ENCODE measurements around the gene MED29. TPM values are rescaled to one million over a fixed set of nuclear protein-coding genes. Genes with fewer than 3 reads are reported as not detected.

Gene MED29
- total and polyA plus RNA-seq, 10 of the 15 experiments (the other 5 are each of a cell fraction or from before 2014, with no cell fraction given): 3.2 to 36.6 (median 22.8) TPM

DNA sequence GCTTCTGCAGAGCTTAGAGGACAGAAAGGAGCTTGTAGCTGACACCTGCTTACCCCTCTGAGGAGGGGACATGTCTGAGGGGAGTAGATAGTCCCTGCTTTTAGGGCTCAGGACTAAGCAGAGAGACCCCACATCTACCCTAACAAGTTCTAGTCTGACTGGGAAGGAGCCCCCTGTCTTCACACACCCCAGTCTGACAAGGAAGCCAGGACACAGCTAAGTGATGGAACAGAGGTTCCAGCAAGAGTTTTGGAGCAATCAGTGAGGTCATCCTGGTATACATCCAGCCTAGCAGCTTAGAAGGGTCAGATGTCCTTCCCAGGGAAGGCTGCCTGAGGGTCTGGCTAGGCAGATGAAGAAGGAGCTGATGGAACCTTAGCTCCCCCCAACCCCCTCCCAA lies 15.2 kb upstream of the MED29 start:
- CTCF ChIA-PET: no interaction called here
- intact Hi-C loops (cut with micrococcal nuclease; ENCODE audit: unreplicated experiment) (no loop called here), in situ Hi-C loops (cut with MboI) (no loop called here)
- no peak overlapping the region for H3K4me2 ChIP-seq (ENCODE audit: control insufficient read depth, insufficient read depth)
- H3K79me2 ChIP-seq (ENCODE audit: control insufficient read depth, insufficient read depth, low read length): no peaks in the 10 kb centered on the region
- no peak overlapping the region for H2AFZ ChIP-seq (ENCODE audit: control insufficient read depth, low read depth, low read length)
- H3K4me3 ChIP-seq: no peak overlapping the region
- H4K20me1 ChIP-seq (ENCODE audit: control insufficient read depth, insufficient read depth): no peaks in the 10 kb centered on the region
- H3K4me1 ChIP-seq (ENCODE audit: control insufficient read depth, insufficient read depth, low read length): no peaks in the 10 kb centered on the region
- no peak for ATAC-seq
- H3K9me3 ChIP-seq (replicated peaks; ENCODE audit: control insufficient read depth, insufficient read depth, low read length): no peaks in the 10 kb centered on the region
- no peaks in the 10 kb centered on the region for H3K27me3 ChIP-seq (replicated peaks in 1 of 2; ENCODE audit: control insufficient read depth in 2 of 2, insufficient read depth in 2 of 2, low read length in 1 of 2)
- H3K36me3 ChIP-seq (ENCODE audit: control insufficient read depth in 2 of 2, insufficient read depth in 2 of 2, low read length in 1 of 2): peaks cover 16 to 26% of the 10 kb centered on the region in 2 experiments; a peak in 3 of 4 replicates
- DNase-seq (ENCODE audit: low read depth, low spot score): no peak
- no peak overlapping the region for H3K27ac ChIP-seq (ENCODE audit: control insufficient read depth, insufficient read depth)
- TF ChIP-seq, protein P1, sequence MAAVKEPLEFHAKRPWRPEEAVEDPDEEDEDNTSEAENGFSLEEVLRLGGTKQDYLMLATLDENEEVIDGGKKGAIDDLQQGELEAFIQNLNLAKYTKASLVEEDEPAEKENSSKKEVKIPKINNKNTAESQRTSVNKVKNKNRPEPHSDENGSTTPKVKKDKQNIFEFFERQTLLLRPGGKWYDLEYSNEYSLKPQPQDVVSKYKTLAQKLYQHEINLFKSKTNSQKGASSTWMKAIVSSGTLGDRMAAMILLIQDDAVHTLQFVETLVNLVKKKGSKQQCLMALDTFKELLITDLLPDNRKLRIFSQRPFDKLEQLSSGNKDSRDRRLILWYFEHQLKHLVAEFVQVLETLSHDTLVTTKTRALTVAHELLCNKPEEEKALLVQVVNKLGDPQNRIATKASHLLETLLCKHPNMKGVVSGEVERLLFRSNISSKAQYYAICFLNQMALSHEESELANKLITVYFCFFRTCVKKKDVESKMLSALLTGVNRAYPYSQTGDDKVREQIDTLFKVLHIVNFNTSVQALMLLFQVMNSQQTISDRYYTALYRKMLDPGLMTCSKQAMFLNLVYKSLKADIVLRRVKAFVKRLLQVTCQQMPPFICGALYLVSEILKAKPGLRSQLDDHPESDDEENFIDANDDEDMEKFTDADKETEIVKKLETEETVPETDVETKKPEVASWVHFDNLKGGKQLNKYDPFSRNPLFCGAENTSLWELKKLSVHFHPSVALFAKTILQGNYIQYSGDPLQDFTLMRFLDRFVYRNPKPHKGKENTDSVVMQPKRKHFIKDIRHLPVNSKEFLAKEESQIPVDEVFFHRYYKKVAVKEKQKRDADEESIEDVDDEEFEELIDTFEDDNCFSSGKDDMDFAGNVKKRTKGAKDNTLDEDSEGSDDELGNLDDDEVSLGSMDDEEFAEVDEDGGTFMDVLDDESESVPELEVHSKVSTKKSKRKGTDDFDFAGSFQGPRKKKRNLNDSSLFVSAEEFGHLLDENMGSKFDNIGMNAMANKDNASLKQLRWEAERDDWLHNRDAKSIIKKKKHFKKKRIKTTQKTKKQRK (IDR thresholded peaks at IDR 0.05; ENCODE audit: low read depth, low read length): no peak
- TF ChIP-seq ZBTB40 (IDR thresholded peaks at IDR 0.05; ENCODE audit: borderline replicate concordance) (no peak), NRF1 (conservative IDR thresholded peaks at IDR 0.05; ENCODE audit: low read depth, low read length) (no peak), NFXL1 (IDR thresholded peaks at IDR 0.05; ENCODE audit: borderline replicate concordance) (no peak)
- no TSS peak for BruUV-seq (replicated peaks)
- POLR2A ChIA-PET: interaction anchor here (0.6 kb wide), 1 partner anchor 414 kb away, joined by 5 read pairs; no protein-coding TSS in a partner anchor
- RAD21 ChIA-PET (ENCODE audit: unreplicated experiment): no interaction called here
- SMC1A ChIA-PET (ENCODE audit: uncharacterized antibody, unreplicated experiment): no interaction called here
- no peak overlapping the region for H3K9ac ChIP-seq (ENCODE audit: control insufficient read depth, insufficient read depth, low read length)
- FAIRE-seq: no peak

Data from GM12878 (cell line).